Endodermal cell (in vitro differentiated cells): ENCODE measurements around the gene RHBDF2. TPM values are rescaled to one million over a fixed set of nuclear protein-coding genes. Genes with fewer than 3 reads are reported as not detected.

Source experiments
- DNase-seq: peaks from one replicate; pipeline ENCODE4 v3.0.0-alpha.2; 2017
- H3K27ac ChIP-seq: 2 replicates; pipeline ENCODE4 v1.5.1; 2013; ENCODE audit warnings: mild to moderate bottlenecking, low read depth, low read length, moderate library complexity
- H3K27me3 ChIP-seq: 2 replicates; pipeline ENCODE4 v1.6.1; 2013; ENCODE audit warnings: mild to moderate bottlenecking, low read length, moderate library complexity; ENCODE audit not compliant: insufficient read depth, control insufficient read depth, poor library complexity, severe bottlenecking
- H3K36me3 ChIP-seq: 2 replicates; pipeline ENCODE4 v1.7.0; 2013; ENCODE audit warnings: mild to moderate bottlenecking, low read length, moderate library complexity; ENCODE audit not compliant: control insufficient read depth, insufficient read depth
- H3K4me1 ChIP-seq: one replicate; pipeline ENCODE4 v1.7.0; 2013; ENCODE audit warnings: low read length; ENCODE audit not compliant: control insufficient read depth, insufficient read depth
- H3K4me3 ChIP-seq: 2 replicates; pipeline ENCODE4 v1.5.1; 2013; ENCODE audit warnings: mild to moderate bottlenecking, low read length, moderate library complexity
- H3K9ac ChIP-seq: 2 replicates; pipeline ENCODE4 v1.6.1; 2013; ENCODE audit warnings: mild to moderate bottlenecking, low read length, moderate library complexity; ENCODE audit not compliant: poor library complexity, severe bottlenecking; ENCODE audit errors: extremely low read depth
- H3K9me3 ChIP-seq: 2 replicates; pipeline ENCODE4 v1.6.1; 2013; ENCODE audit warnings: mild to moderate bottlenecking, low read length, moderate library complexity; ENCODE audit not compliant: control insufficient read depth
- H3K27ac Mint-ChIP-seq: 2 replicates; pipeline ENCODE4 v1.8.0; 2020; ENCODE audit warnings: mixed read lengths
- H3K27me3 Mint-ChIP-seq: 2 replicates; pipeline ENCODE4 v1.8.0; 2021; ENCODE audit warnings: mild to moderate bottlenecking, mixed read lengths; ENCODE audit not compliant: insufficient read depth
- H3K36me3 Mint-ChIP-seq: 2 replicates; pipeline ENCODE4 v1.8.0; 2020; ENCODE audit warnings: low read depth, mixed read lengths
- H3K4me1 Mint-ChIP-seq: 2 replicates; pipeline ENCODE4 v1.8.0; 2020; ENCODE audit warnings: mixed read lengths
- H3K4me3 Mint-ChIP-seq: 2 replicates; pipeline ENCODE4 v1.8.0; 2020; ENCODE audit warnings: mild to moderate bottlenecking, moderate library complexity, mixed read lengths
- H3K9me3 Mint-ChIP-seq: 2 replicates; pipeline ENCODE4 v1.8.0; 2020; ENCODE audit warnings: mild to moderate bottlenecking, mixed read lengths
- WGBS, 2 experiments: methylation state at CpG; one replicate each; pipeline versions ENCODE4 v1.1.5 to v1.1.7; 2013; ENCODE audit warnings: missing lambda C conversion rate in 2 of 2, mixed read lengths in 1 of 2; ENCODE audit not compliant: insufficient coverage in 1 of 2, insufficient read length in 1 of 2; 5-methylcytosine and 5-hydroxymethylcytosine counted together
- total RNA-seq, 2 donors: library from RNA; stranded (reverse); fragmentation: NEBNext Ultra II Directional in 1 of 2; extraction: Animal tissue kit (Norgen Biotek cat#: 25700) in 1 of 2; gene quantifications; 2 replicates in 1 of 2; 3 replicates in 1 of 2; pipeline ENCODE4 v1.2.1, GENCODE V29; 2021
- TF ChIP-seq, protein P1 (sequence below): fragments of 200-600 bp; sonication (generic); conservative IDR thresholded peaks from 2 replicates; pipeline ENCODE4 v1.5.0; 2021; ENCODE audit warnings: antibody characterized with exemption, mild to moderate bottlenecking

Gene RHBDF2
- total RNA-seq, 2 donors from 2014 or later, result 28.5 to 31.1 TPM

DNA sequence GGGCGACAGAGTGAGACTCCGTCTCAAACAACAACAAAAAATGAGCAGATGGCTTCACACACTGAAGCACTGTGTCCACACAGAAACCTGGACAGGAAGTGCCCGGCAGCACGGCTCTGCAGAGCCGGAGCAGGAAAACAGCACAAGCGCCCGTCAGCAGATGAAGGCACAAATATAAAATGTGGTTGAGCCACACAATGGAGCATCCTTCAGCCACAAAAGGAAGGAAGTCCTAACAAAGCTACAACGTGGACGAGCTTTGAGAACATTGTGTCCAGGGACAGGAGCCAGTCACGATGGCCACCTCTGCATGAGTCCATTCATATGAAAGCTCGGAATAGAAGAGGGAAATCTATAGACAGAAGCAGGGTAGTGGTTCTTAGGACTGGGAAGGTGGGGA, 15.7 kb downstream of the RHBDF2 start:
- H3K9ac ChIP-seq, result no peak overlapping the region
- Mint-ChIP-seq H3K4me1 (no peaks in the 10 kb centered on the region), H3K27ac (no peak overlapping the region), H3K27me3 (no peaks in the 10 kb centered on the region), H3K36me3 (peaks cover 13% of the 10 kb centered on the region), H3K9me3 (no peaks in the 10 kb centered on the region), H3K4me3 (no peak overlapping the region)
- H3K9me3 ChIP-seq, result no peaks in the 10 kb centered on the region
- no peak overlapping the region for H3K27ac ChIP-seq
- no peak overlapping the region for H3K4me3 ChIP-seq
- 85 to 90% methylated on average over 11 of the region's 11 CpGs for WGBS, 2 experiments
- no peak for DNase-seq
- H3K4me1 ChIP-seq, result no peaks in the 10 kb centered on the region
- H3K36me3 ChIP-seq, result no peaks in the 10 kb centered on the region
- H3K27me3 ChIP-seq, result no peaks in the 10 kb centered on the region
- TF ChIP-seq, protein P1, sequence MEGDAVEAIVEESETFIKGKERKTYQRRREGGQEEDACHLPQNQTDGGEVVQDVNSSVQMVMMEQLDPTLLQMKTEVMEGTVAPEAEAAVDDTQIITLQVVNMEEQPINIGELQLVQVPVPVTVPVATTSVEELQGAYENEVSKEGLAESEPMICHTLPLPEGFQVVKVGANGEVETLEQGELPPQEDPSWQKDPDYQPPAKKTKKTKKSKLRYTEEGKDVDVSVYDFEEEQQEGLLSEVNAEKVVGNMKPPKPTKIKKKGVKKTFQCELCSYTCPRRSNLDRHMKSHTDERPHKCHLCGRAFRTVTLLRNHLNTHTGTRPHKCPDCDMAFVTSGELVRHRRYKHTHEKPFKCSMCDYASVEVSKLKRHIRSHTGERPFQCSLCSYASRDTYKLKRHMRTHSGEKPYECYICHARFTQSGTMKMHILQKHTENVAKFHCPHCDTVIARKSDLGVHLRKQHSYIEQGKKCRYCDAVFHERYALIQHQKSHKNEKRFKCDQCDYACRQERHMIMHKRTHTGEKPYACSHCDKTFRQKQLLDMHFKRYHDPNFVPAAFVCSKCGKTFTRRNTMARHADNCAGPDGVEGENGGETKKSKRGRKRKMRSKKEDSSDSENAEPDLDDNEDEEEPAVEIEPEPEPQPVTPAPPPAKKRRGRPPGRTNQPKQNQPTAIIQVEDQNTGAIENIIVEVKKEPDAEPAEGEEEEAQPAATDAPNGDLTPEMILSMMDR, result no peak

DNA sequence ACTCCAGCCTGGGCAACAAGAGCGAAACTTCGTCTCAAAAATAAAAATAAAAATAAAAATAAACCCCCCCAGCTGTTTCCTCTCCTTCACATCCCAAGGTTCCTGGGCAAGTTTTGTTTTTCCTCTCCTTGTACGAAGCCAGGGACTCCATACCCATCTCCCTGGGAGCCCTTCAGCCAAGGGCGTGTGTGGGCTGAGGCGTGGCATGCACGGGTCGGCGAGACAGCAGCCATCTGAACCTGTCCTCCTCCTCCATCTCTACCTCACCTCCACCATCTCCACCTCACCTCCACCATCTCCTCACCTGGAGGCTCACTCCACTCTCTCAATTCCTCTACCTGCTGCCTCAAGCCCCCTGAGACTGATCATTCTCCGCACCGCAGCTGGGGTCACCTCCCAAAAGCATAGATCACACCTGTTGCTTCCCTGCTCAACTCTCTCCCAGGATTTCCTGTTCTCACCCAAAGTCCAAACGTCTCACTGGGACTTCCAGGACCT, 16.9 kb downstream of the RHBDF2 start:
- H3K9me3 Mint-ChIP-seq, result no peaks in the 10 kb centered on the region
- H3K9ac ChIP-seq, result no peak overlapping the region
- no peaks in the 10 kb centered on the region for H3K4me1 ChIP-seq
- no peak overlapping the region for H3K4me3 ChIP-seq
- no peaks in the 10 kb centered on the region for H3K27me3 Mint-ChIP-seq
- DNase-seq, result no peak
- WGBS, 2 experiments, result 89 to 94% methylated on average over 4 to 11 of the region's 11 CpGs
- no peaks in the 10 kb centered on the region for H3K9me3 ChIP-seq
- no peak overlapping the region for H3K27ac ChIP-seq
- H3K4me1 Mint-ChIP-seq, result no peaks in the 10 kb centered on the region
- H3K27ac Mint-ChIP-seq, result no peak overlapping the region
- no peak overlapping the region for H3K4me3 Mint-ChIP-seq
- no peaks in the 10 kb centered on the region for H3K36me3 ChIP-seq
- no peaks in the 10 kb centered on the region for H3K27me3 ChIP-seq
- peaks cover 15% of the 10 kb centered on the region for H3K36me3 Mint-ChIP-seq
- TF ChIP-seq, protein P1, result no peak

DNA sequence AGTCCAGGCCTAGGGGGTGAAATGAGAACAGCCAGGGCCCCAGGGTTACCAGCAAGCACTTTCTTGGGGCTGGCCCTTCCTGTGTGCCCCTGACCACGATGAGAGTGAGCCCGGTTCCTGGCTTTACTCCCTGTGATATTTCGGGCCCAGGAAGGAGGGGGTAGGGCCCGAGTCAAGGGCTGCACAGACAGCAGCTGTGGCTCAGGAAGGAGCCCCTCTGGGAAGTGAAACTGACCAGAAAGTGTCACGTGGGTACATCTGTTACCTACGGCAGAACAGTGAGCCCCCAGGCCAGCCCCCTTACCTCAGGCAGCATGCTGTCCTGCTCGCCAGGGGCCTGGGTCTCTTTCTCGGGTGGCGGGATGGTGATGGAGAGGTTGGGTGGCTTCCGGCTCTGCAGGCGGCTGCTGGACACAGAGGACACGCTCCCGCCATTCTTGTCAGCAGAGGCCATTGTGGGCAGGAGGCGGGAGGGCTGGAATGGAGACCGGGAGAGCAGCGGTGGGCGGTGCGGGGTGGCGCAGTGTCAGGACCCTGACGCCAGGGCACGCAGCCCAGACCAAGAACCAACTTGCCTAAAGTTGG, 20.1 kb downstream of the RHBDF2 start:
- TF ChIP-seq, protein P1, result no peak
- peaks cover 21% of the 10 kb centered on the region for H3K36me3 Mint-ChIP-seq
- H3K4me3 ChIP-seq, result no peak overlapping the region
- H3K4me1 ChIP-seq, result no peaks in the 10 kb centered on the region
- no peak overlapping the region for H3K27ac Mint-ChIP-seq
- H3K9me3 Mint-ChIP-seq, result no peaks in the 10 kb centered on the region
- WGBS, 2 experiments, result 90% methylated on average over 9 to 21 of the region's 21 CpGs
- no peaks in the 10 kb centered on the region for H3K36me3 ChIP-seq
- no peak overlapping the region for H3K9ac ChIP-seq
- no peaks in the 10 kb centered on the region for H3K27me3 ChIP-seq
- H3K9me3 ChIP-seq, result no peaks in the 10 kb centered on the region
- no peak overlapping the region for H3K4me3 Mint-ChIP-seq
- no peaks in the 10 kb centered on the region for H3K4me1 Mint-ChIP-seq
- peak overlapping the region; percentile 89 for H3K27ac ChIP-seq
- DNase-seq, result no peak
- no peaks in the 10 kb centered on the region for H3K27me3 Mint-ChIP-seq
